ENCODE data around the gene KMT5C.
"Not testable (repeated sequence)": the region's sequence is repeated elsewhere in the genome, so short reads cannot be mapped to it uniquely, and the experiment has no call there.

KMT5C gene

DNA sequence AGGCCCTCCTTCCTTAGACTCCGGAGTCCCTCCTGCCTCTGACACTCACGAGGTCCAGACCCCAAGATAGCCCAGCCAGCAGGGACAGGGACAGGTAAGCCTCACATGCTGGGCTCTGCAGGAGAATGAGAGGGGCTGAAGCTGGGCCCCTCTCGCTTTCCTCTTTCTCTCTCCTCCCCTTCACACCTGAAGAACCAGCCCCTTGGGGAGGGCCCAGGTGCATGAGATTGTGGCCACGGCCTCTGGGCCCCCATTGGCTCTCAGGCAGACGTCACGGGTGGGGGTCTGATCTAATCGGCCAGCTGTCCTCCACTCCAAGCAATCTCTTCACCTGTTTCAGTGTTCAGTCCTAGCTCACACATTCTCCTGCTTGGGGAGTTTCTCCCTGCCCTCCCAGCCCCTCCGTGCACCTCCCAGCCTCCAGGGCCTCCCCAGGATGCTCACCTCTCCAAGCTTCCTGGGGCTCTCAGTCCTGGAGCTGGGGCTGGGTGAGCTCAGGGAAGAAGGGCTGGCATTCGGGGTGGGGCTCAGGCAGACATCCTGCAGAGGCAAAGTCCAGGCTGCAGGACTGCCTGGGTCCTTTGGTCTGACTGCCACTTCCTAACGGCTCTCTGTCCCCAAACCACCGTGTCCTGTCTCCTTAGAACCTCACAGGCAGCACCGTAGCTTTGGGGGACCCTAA is 17.3 kb upstream of the KMT5C start:
- peaks cover 8 to 33% of the 10 kb centered on the region in 2 experiments for H3K27me3 ChIP-seq (ENCODE audit: control insufficient read depth in 1 of 2, insufficient read depth in 1 of 2, low read length in 2 of 2)
- H2BK15ac ChIP-seq (ENCODE audit: low read depth, poor library complexity, severe bottlenecking), result no peak overlapping the region
- no peak for DNase-seq
- H4K91ac ChIP-seq (ENCODE audit: low read length), result no peak overlapping the region
- H3K4ac ChIP-seq (ENCODE audit: low read depth in 1 of 2, low read length in 2 of 2), result no peak overlapping the region
- no peak overlapping the region for H2BK12ac ChIP-seq (ENCODE audit: low read length in 2 of 2)
- 80% methylated on average over 11 of the region's 12 CpGs for WGBS
- no peaks in the 10 kb centered on the region for H3K79me1 ChIP-seq (replicated peaks; ENCODE audit: low read length, poor library complexity, severe bottlenecking)
- H3K4me1 ChIP-seq (ENCODE audit: control insufficient read depth, insufficient read depth, low read depth, low read length), result peaks cover 7% of the 10 kb centered on the region
- no peak overlapping the region for H3K27ac ChIP-seq (ENCODE audit: low read length, poor library complexity, severe bottlenecking)
- no peak overlapping the region for H2BK5ac ChIP-seq (ENCODE audit: low read depth, low read length, poor library complexity, severe bottlenecking)
- no peak overlapping the region for H3K23ac ChIP-seq (ENCODE audit: low read length in 2 of 2)
- H2AK5ac ChIP-seq (ENCODE audit: low read length, severe bottlenecking), result no peak overlapping the region
- H3K14ac ChIP-seq (ENCODE audit: low read length in 2 of 2), result no peak overlapping the region
- no peak overlapping the region for H3K4me2 ChIP-seq (ENCODE audit: low read length, poor library complexity, severe bottlenecking)
- H2BK120ac ChIP-seq (ENCODE audit: low read depth, low read length), result no peak overlapping the region
- no peak overlapping the region for H3K4me3 ChIP-seq (ENCODE audit: insufficient read depth in 1 of 2, low read depth in 1 of 2, low read length in 2 of 2)
- H3K9ac ChIP-seq (ENCODE audit: low read length), result no peak overlapping the region
- H2AFZ ChIP-seq (ENCODE audit: low read depth, low read length), result no peak overlapping the region
- H3K36me3 ChIP-seq (ENCODE audit: control insufficient read depth in 1 of 2, insufficient read depth in 2 of 2, low read depth in 1 of 2, low read length in 2 of 2), result no peaks in the 10 kb centered on the region
- H3K9me3 ChIP-seq (ENCODE audit: control insufficient read depth, low read length), result no peaks in the 10 kb centered on the region
- H3K18ac ChIP-seq (ENCODE audit: low read depth in 1 of 2, low read length in 2 of 2), result no peak overlapping the region
- H4K8ac ChIP-seq (ENCODE audit: low read length), result no peak overlapping the region

DNA sequence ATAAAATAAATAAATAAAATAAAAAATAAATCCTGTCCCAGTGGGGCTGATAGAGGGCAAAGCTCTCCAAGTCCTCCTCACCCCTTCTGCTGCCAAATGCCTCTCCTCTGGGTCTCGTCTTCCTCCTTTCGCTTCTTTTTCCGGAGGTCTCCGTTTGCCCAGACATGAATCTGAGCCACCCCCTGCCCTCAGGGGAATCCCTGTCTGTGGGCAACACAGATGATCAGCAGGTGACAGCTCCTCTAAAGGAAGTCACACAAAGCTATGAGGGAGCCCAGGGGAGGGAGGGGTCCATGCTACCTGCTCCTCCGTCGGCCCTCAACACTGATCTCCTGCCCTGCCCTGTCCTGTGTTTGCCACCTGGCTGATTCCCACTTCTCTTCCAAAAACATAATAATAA is 15.0 kb upstream of the KMT5C start:
- Histone ChIP-seq H2BK5ac (ENCODE audit: low read depth, low read length, poor library complexity, severe bottlenecking) (no peak overlapping the region), H2BK120ac (ENCODE audit: low read depth, low read length) (no peak overlapping the region), H4K91ac (ENCODE audit: low read length) (no peak overlapping the region), H3K23ac (ENCODE audit: low read length in 2 of 2) (no peak overlapping the region), H3K36me3 (ENCODE audit: control insufficient read depth in 1 of 2, insufficient read depth in 2 of 2, low read depth in 1 of 2, low read length in 2 of 2) (no peaks in the 10 kb centered on the region), H2AFZ (ENCODE audit: low read depth, low read length) (no peak overlapping the region), H3K18ac (ENCODE audit: low read depth in 1 of 2, low read length in 2 of 2) (no peak overlapping the region), H2AK5ac (ENCODE audit: low read length, severe bottlenecking) (no peak overlapping the region), H3K4me3 (ENCODE audit: insufficient read depth in 1 of 2, low read depth in 1 of 2, low read length in 2 of 2) (peak overlapping the region in 1 of 2 experiments; percentile 20), H3K4me2 (ENCODE audit: low read length, poor library complexity, severe bottlenecking) (no peak overlapping the region), H3K9ac (ENCODE audit: low read length) (no peak overlapping the region), H2BK12ac (ENCODE audit: low read length in 2 of 2) (no peak overlapping the region), H3K9me3 (ENCODE audit: control insufficient read depth, low read length) (no peaks in the 10 kb centered on the region), H3K14ac (ENCODE audit: low read length in 2 of 2) (no peak overlapping the region), H4K8ac (ENCODE audit: low read length) (no peak overlapping the region), H3K27ac (ENCODE audit: low read length, poor library complexity, severe bottlenecking) (no peak overlapping the region), H3K27me3 (ENCODE audit: control insufficient read depth in 1 of 2, insufficient read depth in 1 of 2, low read length in 2 of 2) (peaks cover 8 to 32% of the 10 kb centered on the region in 2 experiments), H2BK15ac (ENCODE audit: low read depth, poor library complexity, severe bottlenecking) (no peak overlapping the region), H3K79me1 (replicated peaks; ENCODE audit: low read length, poor library complexity, severe bottlenecking) (no peaks in the 10 kb centered on the region), H3K4ac (ENCODE audit: low read depth in 1 of 2, low read length in 2 of 2) (no peak overlapping the region), H3K4me1 (ENCODE audit: control insufficient read depth, insufficient read depth, low read depth, low read length) (peaks cover 9% of the 10 kb centered on the region)
- DNase-seq, result no peak
- WGBS, result 90% methylated on average over 6 of the region's 6 CpGs

GRCh38 chr19:55325172-55325571 is 14.5 kb upstream of the KMT5C start, which contains the start of gene TMEM150B:
TMEM150B (minus strand) TSS chr19:55325341; CDS start chr19:55321036, 4,305 bp downstream.
- H3K4me3 ChIP-seq (ENCODE audit: insufficient read depth in 1 of 2, low read depth in 1 of 2, low read length in 2 of 2), result peak within 1 kb of the TSS in 1 of 2 experiments; percentile 20
- no peak within 1 kb of the TSS for H3K18ac ChIP-seq (ENCODE audit: low read depth in 1 of 2, low read length in 2 of 2)
- no peaks in the 10 kb centered on the region for H3K9me3 ChIP-seq (ENCODE audit: control insufficient read depth, low read length)
- H3K14ac ChIP-seq (ENCODE audit: low read length in 2 of 2), result no peak within 1 kb of the TSS
- H4K8ac ChIP-seq (ENCODE audit: low read length), result no peak within 1 kb of the TSS
- H3K4me2 ChIP-seq (ENCODE audit: low read length, poor library complexity, severe bottlenecking), result no peak within 1 kb of the TSS
- no peak within 1 kb of the TSS for H3K4ac ChIP-seq (ENCODE audit: low read depth in 1 of 2, low read length in 2 of 2)
- no peak within 1 kb of the TSS for H2AFZ ChIP-seq (ENCODE audit: low read depth, low read length)
- H3K79me1 ChIP-seq (replicated peaks; ENCODE audit: low read length, poor library complexity, severe bottlenecking), result no peaks in the 10 kb centered on the region
- peaks cover 4% of the 10 kb centered on the region for H3K4me1 ChIP-seq (ENCODE audit: control insufficient read depth, insufficient read depth, low read depth, low read length)
- H3K9ac ChIP-seq (ENCODE audit: low read length), result no peak within 1 kb of the TSS
- no peaks in the 10 kb centered on the region for H3K36me3 ChIP-seq (ENCODE audit: control insufficient read depth in 1 of 2, insufficient read depth in 2 of 2, low read depth in 1 of 2, low read length in 2 of 2)
- H3K27me3 ChIP-seq (ENCODE audit: control insufficient read depth in 1 of 2, insufficient read depth in 1 of 2, low read length in 2 of 2), result peaks cover 8 to 27% of the 10 kb centered on the region in 2 experiments
- H3K27ac ChIP-seq (ENCODE audit: low read length, poor library complexity, severe bottlenecking), result no peak within 1 kb of the TSS
- H2AK5ac ChIP-seq (ENCODE audit: low read length, severe bottlenecking), result no peak within 1 kb of the TSS
- no peak within 1 kb of the TSS for H2BK120ac ChIP-seq (ENCODE audit: low read depth, low read length)
- H2BK12ac ChIP-seq (ENCODE audit: low read length in 2 of 2), result no peak within 1 kb of the TSS
- DNase-seq, result no peak
- H3K23ac ChIP-seq (ENCODE audit: low read length in 2 of 2), result no peak within 1 kb of the TSS
- H2BK5ac ChIP-seq (ENCODE audit: low read depth, low read length, poor library complexity, severe bottlenecking), result no peak within 1 kb of the TSS
- no peak within 1 kb of the TSS for H4K91ac ChIP-seq (ENCODE audit: low read length)
- H2BK15ac ChIP-seq (ENCODE audit: low read depth, poor library complexity, severe bottlenecking), result peak within 1 kb of the TSS; percentile 92
- WGBS, result 94% methylated on average over 11 of the region's 14 CpGs

DNA sequence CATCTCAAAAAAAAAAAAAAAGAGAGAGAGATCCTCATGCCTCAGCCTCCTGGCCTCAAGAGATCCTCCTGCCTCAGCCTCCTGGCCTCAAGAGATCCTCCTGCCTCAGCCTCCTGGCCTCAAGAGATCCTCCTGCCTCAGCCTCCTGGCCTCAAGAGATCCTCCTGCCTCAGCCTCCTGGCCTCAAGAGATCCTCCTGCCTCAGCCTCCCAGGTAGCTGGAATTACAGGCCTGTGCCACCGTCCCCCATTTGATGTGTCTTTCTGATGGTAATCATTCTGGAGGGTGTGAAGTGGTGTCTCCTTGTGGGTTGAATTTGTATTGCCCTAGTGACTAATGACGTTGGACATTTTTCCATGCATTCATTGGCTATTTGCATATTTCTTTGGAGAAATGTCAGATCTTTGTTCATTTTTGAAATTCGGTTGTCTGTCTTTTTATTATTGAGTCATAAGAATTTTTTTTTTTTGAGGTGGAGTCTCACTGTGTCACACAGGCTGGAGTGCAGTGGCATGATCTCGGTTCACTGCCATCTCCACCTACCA is 10.8 kb upstream of the KMT5C start:
- 90% methylated on average over 4 of the region's 4 CpGs for WGBS
- not testable (repeated sequence) for H3K9me3 ChIP-seq (ENCODE audit: control insufficient read depth, low read length); H3K14ac ChIP-seq (ENCODE audit: low read length in 2 of 2); H4K8ac ChIP-seq (ENCODE audit: low read length); DNase-seq; H3K79me1 ChIP-seq (replicated peaks; ENCODE audit: low read length, poor library complexity, severe bottlenecking); H3K36me3 ChIP-seq (ENCODE audit: control insufficient read depth in 1 of 2, insufficient read depth in 2 of 2, low read depth in 1 of 2, low read length in 2 of 2); H3K27ac ChIP-seq (ENCODE audit: low read length, poor library complexity, severe bottlenecking); H2AFZ ChIP-seq (ENCODE audit: low read depth, low read length); H2BK15ac ChIP-seq (ENCODE audit: low read depth, poor library complexity, severe bottlenecking); H2BK5ac ChIP-seq (ENCODE audit: low read depth, low read length, poor library complexity, severe bottlenecking); H3K9ac ChIP-seq (ENCODE audit: low read length); H3K23ac ChIP-seq (ENCODE audit: low read length in 2 of 2); H3K27me3 ChIP-seq (ENCODE audit: control insufficient read depth in 1 of 2, insufficient read depth in 1 of 2, low read length in 2 of 2); H3K4ac ChIP-seq (ENCODE audit: low read depth in 1 of 2, low read length in 2 of 2); H3K18ac ChIP-seq (ENCODE audit: low read depth in 1 of 2, low read length in 2 of 2); H3K4me3 ChIP-seq (ENCODE audit: insufficient read depth in 1 of 2, low read depth in 1 of 2, low read length in 2 of 2); H2AK5ac ChIP-seq (ENCODE audit: low read length, severe bottlenecking); H4K91ac ChIP-seq (ENCODE audit: low read length); H3K4me2 ChIP-seq (ENCODE audit: low read length, poor library complexity, severe bottlenecking); H2BK12ac ChIP-seq (ENCODE audit: low read length in 2 of 2); H3K4me1 ChIP-seq (ENCODE audit: control insufficient read depth, insufficient read depth, low read depth, low read length); H2BK120ac ChIP-seq (ENCODE audit: low read depth, low read length)

All from mesenchymal stem cell (in vitro differentiated cells and primary cell).